ENCODE data around the gene PARP12.

Gene PARP12

DNA sequence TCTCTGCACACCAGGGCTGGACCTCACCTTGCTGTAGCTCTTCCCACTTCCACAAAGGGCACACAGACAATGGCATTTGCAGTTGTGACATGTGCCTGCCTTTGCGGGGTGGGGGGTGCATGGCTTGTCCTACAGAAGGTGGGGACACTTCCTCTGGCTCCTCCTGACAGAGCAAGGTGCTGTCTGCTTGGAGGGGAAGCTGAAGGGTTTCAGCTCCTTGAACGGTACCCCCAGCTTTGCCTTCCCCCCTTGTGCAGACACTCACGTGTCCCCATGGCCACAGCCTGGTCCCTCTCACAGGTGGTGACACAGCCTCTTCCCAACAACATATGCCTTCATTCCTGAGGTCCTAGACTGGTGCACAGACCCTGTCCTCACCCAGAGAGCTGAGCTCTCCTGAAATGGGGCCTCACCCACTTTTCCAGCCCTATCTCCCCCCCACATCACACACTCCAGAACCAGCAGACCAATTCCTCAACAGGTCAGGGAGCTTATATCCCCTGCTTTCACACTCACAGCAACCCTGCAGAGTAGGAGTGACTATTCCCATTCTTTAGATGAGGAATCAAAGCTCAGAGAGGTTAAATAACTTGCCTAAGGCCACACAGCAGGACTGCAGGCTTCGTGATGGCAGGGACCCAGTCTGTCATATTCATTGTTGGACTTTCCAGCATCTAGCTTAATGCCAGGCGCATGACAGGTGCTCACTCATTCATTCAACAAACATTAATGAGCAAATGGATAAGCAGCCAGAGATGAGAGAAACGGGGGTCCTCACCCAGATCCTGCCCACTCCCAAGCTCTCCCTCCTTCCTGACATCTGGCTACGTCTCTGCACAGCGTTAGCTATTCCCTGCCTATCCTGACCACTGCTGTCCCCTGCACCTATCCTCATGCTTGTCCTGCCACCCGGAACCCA is 44.4 kb downstream of the PARP12 start:
- H3K27ac Mint-ChIP-seq: no peak overlapping the region
- H3K27me3 Mint-ChIP-seq: no peaks in the 10 kb centered on the region
- no peaks in the 10 kb centered on the region for H3K4me1 Mint-ChIP-seq (ENCODE audit: low read depth)
- peaks cover 16% of the 10 kb centered on the region for H3K36me3 Mint-ChIP-seq (ENCODE audit: low read depth)
- no peak overlapping the region for H3K4me3 Mint-ChIP-seq
- DNase-seq: no peak
- H3K9me3 Mint-ChIP-seq: no peaks in the 10 kb centered on the region

GRCh38 chr7:140017543-140017942 is 45.2 kb downstream of the PARP12 start:
- Mint-ChIP-seq H3K36me3 (ENCODE audit: low read depth) (peaks cover 7% of the 10 kb centered on the region), H3K4me1 (ENCODE audit: low read depth) (no peaks in the 10 kb centered on the region), H3K27ac (no peak overlapping the region), H3K27me3 (no peaks in the 10 kb centered on the region), H3K4me3 (no peak overlapping the region), H3K9me3 (no peaks in the 10 kb centered on the region)
- DNase-seq: no peak

- no peaks in the 10 kb centered on the region for H3K27me3 Mint-ChIP-seq
- peaks cover 2% of the 10 kb centered on the region for H3K36me3 Mint-ChIP-seq (ENCODE audit: low read depth)
- DNase-seq: no peak
- no peak overlapping the region for H3K27ac Mint-ChIP-seq
- no peaks in the 10 kb centered on the region for H3K9me3 Mint-ChIP-seq
- H3K4me3 Mint-ChIP-seq: no peak overlapping the region
- no peaks in the 10 kb centered on the region for H3K4me1 Mint-ChIP-seq (ENCODE audit: low read depth)
Observed at GRCh38 chr7:140017034-140017433, 45.7 kb downstream of the PARP12 start.

DNA sequence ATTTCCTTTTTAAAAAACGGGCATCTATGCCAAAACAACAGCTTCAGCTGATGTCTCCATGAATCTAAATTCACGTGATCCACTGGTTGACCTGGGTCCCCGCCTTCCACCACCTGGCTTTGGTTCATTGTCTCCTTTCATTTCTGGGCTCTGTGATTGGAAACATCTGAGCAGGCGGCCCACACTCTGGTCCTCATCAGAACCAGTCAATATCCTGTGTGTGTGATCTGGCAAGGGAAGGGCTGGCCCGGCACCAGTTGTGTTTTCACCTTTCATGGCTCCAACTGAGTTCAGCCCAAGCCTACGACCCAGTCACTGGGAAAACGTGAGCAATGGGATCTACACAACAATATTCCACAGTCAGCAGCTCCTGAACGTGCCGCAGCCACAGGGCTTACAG is 46.2 kb downstream of the PARP12 start:
- H3K4me1 Mint-ChIP-seq (ENCODE audit: low read depth): no peaks in the 10 kb centered on the region
- no peaks in the 10 kb centered on the region for H3K27me3 Mint-ChIP-seq
- H3K36me3 Mint-ChIP-seq (ENCODE audit: low read depth): no peaks in the 10 kb centered on the region
- no peak overlapping the region for H3K4me3 Mint-ChIP-seq
- H3K9me3 Mint-ChIP-seq: no peaks in the 10 kb centered on the region
- DNase-seq: no peak
- no peak overlapping the region for H3K27ac Mint-ChIP-seq

DNA sequence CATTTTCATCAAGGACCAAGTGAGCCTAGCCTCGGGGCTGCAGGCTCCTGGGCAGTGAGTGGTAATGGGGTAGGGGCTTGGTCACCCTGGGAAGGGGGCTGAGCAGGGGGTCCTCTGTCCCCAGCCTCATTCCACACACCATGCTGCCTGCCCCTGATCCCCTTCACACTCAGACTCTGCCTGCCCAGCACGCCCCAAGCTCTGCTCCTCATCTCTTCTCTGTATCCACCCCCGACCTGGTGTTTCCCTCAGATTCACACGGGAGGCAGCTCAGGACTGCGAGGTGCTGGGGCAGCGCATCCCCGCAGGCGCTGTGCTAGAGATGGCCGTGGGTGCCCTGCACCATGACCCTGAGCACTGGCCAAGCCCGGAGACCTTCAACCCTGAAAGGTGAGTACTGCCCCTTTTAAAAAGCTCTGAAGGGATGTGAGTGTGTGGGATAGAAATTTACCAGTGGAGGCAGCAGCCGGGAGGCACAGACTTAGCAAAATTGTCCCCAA is 47.2 kb downstream of the PARP12 start:
- DNase-seq: no peak
- Mint-ChIP-seq H3K9me3 (no peaks in the 10 kb centered on the region), H3K4me3 (no peak overlapping the region), H3K36me3 (ENCODE audit: low read depth) (no peaks in the 10 kb centered on the region), H3K4me1 (ENCODE audit: low read depth) (no peaks in the 10 kb centered on the region), H3K27ac (no peak overlapping the region), H3K27me3 (no peaks in the 10 kb centered on the region)

GRCh38 chr7:140014123-140014522 is 48.6 kb downstream of the PARP12 start:
- Mint-ChIP-seq H3K27ac (no peak overlapping the region), H3K9me3 (no peaks in the 10 kb centered on the region), H3K27me3 (no peaks in the 10 kb centered on the region), H3K36me3 (ENCODE audit: low read depth) (no peaks in the 10 kb centered on the region), H3K4me1 (ENCODE audit: low read depth) (no peaks in the 10 kb centered on the region), H3K4me3 (no peak overlapping the region)
- no peak for DNase-seq

DNA sequence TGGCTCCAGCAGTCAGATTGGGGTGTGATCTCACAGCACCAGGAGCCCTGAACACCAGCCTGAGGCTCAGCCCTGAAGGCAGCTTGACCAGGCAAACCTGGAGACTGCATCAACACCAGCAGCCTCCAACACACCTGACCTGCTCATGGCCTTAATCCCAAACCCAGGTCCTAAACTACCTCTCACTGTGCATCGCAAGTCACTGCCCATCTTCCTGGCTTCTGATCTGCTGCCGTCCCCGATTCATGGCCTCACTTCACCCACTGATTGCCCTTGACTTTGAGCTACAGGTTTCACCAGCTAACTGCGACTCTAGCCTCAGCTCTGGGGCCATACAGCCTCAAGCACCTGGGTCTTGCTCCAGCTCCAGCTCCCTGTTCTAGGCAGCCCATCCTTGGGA is 49.1 kb downstream of the PARP12 start:
- no peaks in the 10 kb centered on the region for H3K9me3 Mint-ChIP-seq
- H3K27ac Mint-ChIP-seq: no peak overlapping the region

GRCh38 chr7:140010194-140010895 is 52.4 kb downstream of the PARP12 start:
- H3K9me3 Mint-ChIP-seq: no peaks in the 10 kb centered on the region
- no peak overlapping the region for H3K4me3 Mint-ChIP-seq
- no peaks in the 10 kb centered on the region for H3K4me1 Mint-ChIP-seq (ENCODE audit: low read depth)
- H3K27me3 Mint-ChIP-seq: no peaks in the 10 kb centered on the region
- no peaks in the 10 kb centered on the region for H3K36me3 Mint-ChIP-seq (ENCODE audit: low read depth)
- no peak for DNase-seq
- no peak overlapping the region for H3K27ac Mint-ChIP-seq

More for the DNA sequence above, 49.1 kb downstream of the PARP12 start:
- Mint-ChIP-seq H3K4me3 (no peak overlapping the region), H3K27me3 (no peaks in the 10 kb centered on the region), H3K36me3 (ENCODE audit: low read depth) (no peaks in the 10 kb centered on the region), H3K4me1 (ENCODE audit: low read depth) (no peaks in the 10 kb centered on the region)
- no peak for DNase-seq

GRCh38 chr7:140009735-140010134 is 53.0 kb downstream of the PARP12 start:
- H3K4me3 Mint-ChIP-seq: no peak overlapping the region
- no peak for DNase-seq
- no peak overlapping the region for H3K27ac Mint-ChIP-seq
- H3K36me3 Mint-ChIP-seq (ENCODE audit: low read depth): no peaks in the 10 kb centered on the region
- no peaks in the 10 kb centered on the region for H3K27me3 Mint-ChIP-seq
- H3K4me1 Mint-ChIP-seq (ENCODE audit: low read depth): no peaks in the 10 kb centered on the region
- no peaks in the 10 kb centered on the region for H3K9me3 Mint-ChIP-seq

DNA sequence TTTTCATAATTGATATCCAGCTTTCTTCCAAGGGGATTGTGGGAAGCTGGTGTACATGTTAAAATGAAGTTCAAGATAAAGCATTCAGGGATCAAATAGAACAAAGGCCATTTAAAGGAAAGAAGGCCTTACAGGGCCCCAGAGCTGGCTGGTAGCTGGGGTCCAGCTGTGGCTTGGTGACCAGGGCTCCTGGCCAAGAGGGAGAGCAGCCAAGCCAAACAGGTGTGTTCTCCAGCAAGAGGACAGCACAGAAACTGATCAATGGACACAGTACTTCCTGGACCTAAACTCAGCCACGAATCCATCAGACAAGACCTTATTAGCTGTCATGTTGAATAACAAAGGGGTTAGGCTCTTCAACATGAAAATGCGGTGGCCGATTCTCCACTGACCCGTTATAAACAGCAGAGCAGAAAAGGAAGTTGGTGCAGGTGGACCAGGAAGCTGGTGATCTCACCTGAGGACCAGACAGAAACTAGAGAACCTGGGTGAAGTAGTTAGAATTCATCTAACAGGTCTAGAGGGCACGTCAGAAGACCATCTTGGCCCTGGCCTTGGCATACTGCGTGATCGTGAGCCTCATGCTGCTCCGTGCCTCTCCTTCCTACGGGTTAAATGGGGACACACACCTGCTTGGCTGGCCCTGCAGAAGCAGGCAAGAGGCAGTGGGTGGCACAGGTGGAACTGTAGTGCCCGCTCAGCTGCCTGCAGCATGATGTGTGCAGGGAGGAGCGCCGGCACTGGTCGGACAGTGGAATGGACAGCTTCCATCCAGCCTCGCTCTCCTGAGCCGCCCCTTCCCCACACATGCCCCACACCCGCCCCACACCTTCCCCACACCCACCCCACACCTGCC is 53.8 kb downstream of the PARP12 start:
- no peak overlapping the region for H3K4me3 Mint-ChIP-seq
- H3K36me3 Mint-ChIP-seq (ENCODE audit: low read depth): no peaks in the 10 kb centered on the region
- no peaks in the 10 kb centered on the region for H3K27me3 Mint-ChIP-seq
- H3K4me1 Mint-ChIP-seq (ENCODE audit: low read depth): no peaks in the 10 kb centered on the region
- DNase-seq: no peak
- no peak overlapping the region for H3K27ac Mint-ChIP-seq
- no peaks in the 10 kb centered on the region for H3K9me3 Mint-ChIP-seq

GRCh38 chr7:140007051-140007690 is 55.6 kb downstream of the PARP12 start:
- DNase-seq: no peak
- H3K4me1 Mint-ChIP-seq (ENCODE audit: low read depth): no peaks in the 10 kb centered on the region
- no peak overlapping the region for H3K27ac Mint-ChIP-seq
- no peaks in the 10 kb centered on the region for H3K36me3 Mint-ChIP-seq (ENCODE audit: low read depth)
- no peaks in the 10 kb centered on the region for H3K27me3 Mint-ChIP-seq
- no peak overlapping the region for H3K4me3 Mint-ChIP-seq
- H3K9me3 Mint-ChIP-seq: no peaks in the 10 kb centered on the region

GRCh38 chr7:140006600-140006999 is 56.2 kb downstream of the PARP12 start:
- H3K27me3 Mint-ChIP-seq: no peaks in the 10 kb centered on the region
- no peaks in the 10 kb centered on the region for H3K4me1 Mint-ChIP-seq (ENCODE audit: low read depth)
- no peak overlapping the region for H3K4me3 Mint-ChIP-seq
- H3K36me3 Mint-ChIP-seq (ENCODE audit: low read depth): no peaks in the 10 kb centered on the region
- H3K27ac Mint-ChIP-seq: no peak overlapping the region
- no peak for DNase-seq
- H3K9me3 Mint-ChIP-seq: no peaks in the 10 kb centered on the region

DNA sequence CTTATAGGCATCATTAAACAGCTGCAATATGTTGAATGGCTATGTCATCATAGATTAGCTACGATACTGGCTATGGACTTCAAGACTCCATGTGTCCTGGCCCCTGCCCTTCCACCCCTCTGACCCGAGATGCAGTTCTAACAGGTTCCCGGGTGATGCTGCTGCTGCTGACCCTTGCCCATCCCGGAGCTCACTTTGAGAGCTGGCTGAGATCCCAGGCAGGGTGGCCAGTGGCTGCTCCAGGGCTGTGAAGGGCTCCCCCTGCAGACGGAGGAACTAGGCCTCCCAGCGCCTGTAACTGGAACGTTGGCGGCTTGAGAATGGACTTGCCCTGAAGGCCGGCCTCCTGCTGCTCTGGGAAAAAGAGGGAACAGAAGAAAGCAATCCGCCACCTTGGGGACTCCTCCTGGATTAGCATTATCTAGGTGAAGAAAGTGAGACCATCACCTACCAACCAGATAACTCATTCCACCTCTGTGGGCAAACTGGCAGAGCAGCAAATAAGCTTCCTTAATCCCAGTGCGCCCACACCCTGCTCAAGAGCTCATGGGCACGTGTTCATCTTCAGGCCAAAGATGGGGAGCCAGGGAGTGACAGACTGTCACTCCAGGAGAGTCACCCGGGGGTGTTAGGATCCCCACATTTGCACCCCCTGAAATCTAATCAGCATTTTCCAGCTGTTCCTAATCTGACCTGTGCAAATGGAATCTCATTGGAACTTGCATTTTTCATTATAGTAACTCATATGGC is 56.8 kb downstream of the PARP12 start:
- no peak overlapping the region for H3K27ac Mint-ChIP-seq
- no peaks in the 10 kb centered on the region for H3K4me1 Mint-ChIP-seq (ENCODE audit: low read depth)
- no peak overlapping the region for H3K4me3 Mint-ChIP-seq
- no peaks in the 10 kb centered on the region for H3K9me3 Mint-ChIP-seq
- H3K36me3 Mint-ChIP-seq (ENCODE audit: low read depth): no peaks in the 10 kb centered on the region
- H3K27me3 Mint-ChIP-seq: no peaks in the 10 kb centered on the region
- DNase-seq: no peak
